WTC11 (cell line): Measurements from ENCODE around the gene FAM13A.

Source experiments
- CTCF ChIP-seq: fragments of 200-600 bp; IDR thresholded peaks from 2 replicates; pipeline ENCODE4 v1.8.0; 2022; ENCODE audit warnings: antibody characterized with exemption
- GABPB1 ChIP-seq: sonication (generic); formaldehyde crosslinking; IDR thresholded peaks from 2 replicates; pipeline ENCODE4 v1.8.1; 2023; ENCODE audit warnings: mild to moderate bottlenecking, missing genetic modification reagents
- MXD4 ChIP-seq: fragments of 250-450 bp; sonication (Bioruptor Pico); IDR thresholded peaks from 2 replicates; pipeline ENCODE4 v1.8.0; 2021; ENCODE audit warnings: mild to moderate bottlenecking, moderate library complexity, borderline replicate concordance
- NFE2L1 ChIP-seq: sonication (generic); formaldehyde crosslinking; IDR thresholded peaks from 2 replicates; pipeline ENCODE4 v1.8.1; 2023; ENCODE audit warnings: missing genetic modification reagents
- NR2C2 ChIP-seq: sonication (generic); formaldehyde crosslinking; IDR thresholded peaks from 2 replicates; pipeline ENCODE4 v1.8.0; 2022; ENCODE audit warnings: mild to moderate bottlenecking, missing genetic modification reagents
- NR3C1 ChIP-seq: sonication (generic); formaldehyde crosslinking; conservative IDR thresholded peaks from 2 replicates; pipeline ENCODE4 v1.8.1; 2023; ENCODE audit warnings: low read depth, mild to moderate bottlenecking, missing genetic modification reagents

DNA sequence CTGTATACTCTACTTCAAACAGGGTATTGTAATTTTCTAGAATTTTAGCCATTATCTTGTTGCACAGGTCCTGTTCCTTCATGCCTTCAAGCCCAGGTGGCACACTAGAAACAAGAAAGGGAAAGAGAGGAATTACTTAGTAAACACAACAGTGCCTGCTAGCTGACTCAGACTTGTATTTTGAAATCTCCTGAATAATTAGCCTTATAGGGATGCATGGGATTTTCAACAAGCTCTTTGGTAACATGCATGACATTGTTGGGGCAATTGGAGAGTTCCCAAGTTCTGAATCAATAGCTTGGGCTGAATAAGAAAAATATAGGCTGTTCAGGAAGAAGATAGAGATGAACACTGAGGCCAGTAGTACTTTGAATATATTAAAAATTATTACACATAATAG lies 118.8 kb downstream of the FAM13A start:
- TF ChIP-seq CTCF (no peak), MXD4 (CRISPR knock-in tag) (no peak), NFE2L1 (CRISPR knock-in tag) (no peak), NR2C2 (CRISPR knock-in tag) (no peak), GABPB1 (CRISPR knock-in tag) (no peak), NR3C1 (CRISPR knock-in tag) (no peak)
